GM18519 (cell line): Measurements from ENCODE around the gene FMO3.

Experiments used
- ATAC-seq: cut with Tn5 transposase; IDR thresholded peaks from one replicate; pipeline ENCODE4 v1.9.1; 2021; ENCODE audit warnings: mild to moderate bottlenecking, moderate library complexity; ENCODE audit not compliant: unreplicated experiment, low FRiP score

Gene FMO3

DNA sequence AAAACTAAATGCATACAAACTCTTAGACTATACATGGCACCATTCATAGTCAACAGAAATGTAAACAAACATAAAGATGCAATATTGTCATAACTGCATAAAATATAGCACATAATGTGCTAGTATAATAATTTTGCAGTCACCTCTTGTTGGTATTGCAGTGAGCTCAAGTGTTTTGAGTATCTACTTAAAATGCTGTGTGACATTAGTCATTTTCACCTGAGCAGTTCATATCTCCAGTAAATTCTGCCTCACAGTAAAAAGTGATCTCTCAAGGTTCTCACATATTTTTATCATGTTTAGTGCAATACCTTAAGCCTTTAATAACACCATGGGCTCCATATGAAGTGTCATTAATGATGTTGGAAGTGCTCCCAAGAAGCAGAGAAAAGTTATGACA is 64.8 kb downstream of the FMO3 start:
- ATAC-seq: no peak

DNA sequence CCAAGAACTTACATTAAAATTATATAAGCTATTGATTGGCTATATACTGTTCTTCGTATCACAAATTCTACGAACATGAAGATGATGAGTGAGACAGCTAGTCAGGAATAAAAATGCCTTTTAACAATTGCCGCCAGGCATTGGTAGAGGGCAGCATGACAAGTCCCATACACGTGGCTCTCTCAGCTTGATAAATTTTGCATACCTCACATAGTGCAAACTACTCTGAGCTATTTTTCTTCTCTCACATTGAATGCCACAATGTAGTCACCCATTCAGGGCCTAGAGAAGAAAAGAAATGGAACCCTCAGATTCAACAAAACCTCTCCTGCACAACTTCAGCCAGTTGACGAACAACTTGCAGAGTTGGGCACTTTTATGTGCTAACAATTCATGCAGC is 67.4 kb downstream of the FMO3 start:
- no peak for ATAC-seq

DNA sequence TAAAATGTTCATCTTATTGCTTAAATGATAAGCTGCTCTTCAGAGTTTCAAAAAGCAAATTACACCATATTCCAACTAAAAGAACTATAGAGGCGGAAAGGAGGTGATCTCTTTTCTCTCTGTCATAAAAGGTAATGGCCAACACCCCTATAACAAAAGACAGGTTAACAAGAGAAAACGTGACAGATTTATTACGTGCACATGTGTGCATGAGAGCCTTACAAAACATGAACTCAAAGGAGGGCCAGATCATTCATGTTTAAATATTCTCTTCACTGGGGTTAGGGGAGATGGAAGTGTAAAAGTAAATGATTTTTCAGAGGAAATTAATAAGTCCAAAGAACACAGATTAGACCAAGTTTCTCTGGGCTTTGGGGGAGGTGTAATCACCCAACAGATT is 67.8 kb downstream of the FMO3 start:
- ATAC-seq: no peak

DNA sequence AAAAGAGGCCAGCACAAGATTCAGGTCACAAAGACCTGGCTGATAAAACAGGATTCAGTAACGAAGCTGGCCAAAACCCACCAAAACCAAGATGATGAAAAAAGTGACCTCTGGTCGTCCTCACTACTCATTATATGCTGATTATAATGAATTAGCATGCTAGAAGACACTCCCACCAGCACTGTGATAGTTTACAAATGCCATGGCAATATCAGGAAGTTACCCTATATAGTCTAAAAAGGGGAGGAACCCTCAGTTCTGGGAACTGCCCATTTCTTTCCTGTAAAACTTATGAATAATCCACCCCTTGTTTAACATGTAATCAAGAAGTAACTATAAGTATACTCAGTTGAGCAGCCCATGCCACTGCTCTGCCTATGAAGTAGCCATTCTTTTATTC is 68.4 kb downstream of the FMO3 start:
- no peak for ATAC-seq

GRCh38 chr1:171160211-171160610 is 69.5 kb downstream of the FMO3 start:
- no peak for ATAC-seq

DNA sequence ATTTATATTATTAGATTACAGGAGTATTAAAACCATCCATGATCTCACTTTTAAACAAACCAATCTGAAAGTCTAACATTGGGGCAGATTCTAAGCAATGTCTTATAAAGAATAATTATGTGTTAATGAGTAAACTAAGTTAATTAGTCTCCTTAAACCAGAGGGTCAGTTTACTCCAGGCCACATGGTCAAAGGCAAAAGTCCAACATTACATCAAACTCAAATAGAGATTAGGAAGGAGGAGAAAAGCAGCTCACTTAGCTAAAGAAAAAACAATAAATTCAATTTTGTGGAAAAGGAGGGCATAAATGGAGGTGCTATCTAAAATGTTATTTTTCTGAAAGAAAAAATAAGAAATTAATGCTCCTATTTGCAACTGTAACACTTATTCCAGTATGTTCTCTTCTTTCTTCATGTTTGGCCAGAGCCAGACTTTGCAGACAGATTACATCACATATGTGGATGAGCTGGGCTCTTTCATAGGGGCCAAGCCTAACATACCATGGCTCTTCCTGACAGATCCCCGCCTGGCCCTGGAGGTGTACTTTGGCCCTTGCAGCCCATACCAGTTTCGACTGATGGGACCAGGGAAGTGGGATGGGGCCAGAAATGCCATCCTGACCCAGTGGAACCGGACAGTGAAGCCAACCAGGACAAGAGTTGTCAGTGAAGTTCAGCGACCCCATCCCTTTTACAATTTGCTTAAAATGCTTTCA is 70.1 kb downstream of the FMO3 start:
- no peak for ATAC-seq

GRCh38 chr1:171161431-171161830 is 70.7 kb downstream of the FMO3 start:
- no peak for ATAC-seq

DNA sequence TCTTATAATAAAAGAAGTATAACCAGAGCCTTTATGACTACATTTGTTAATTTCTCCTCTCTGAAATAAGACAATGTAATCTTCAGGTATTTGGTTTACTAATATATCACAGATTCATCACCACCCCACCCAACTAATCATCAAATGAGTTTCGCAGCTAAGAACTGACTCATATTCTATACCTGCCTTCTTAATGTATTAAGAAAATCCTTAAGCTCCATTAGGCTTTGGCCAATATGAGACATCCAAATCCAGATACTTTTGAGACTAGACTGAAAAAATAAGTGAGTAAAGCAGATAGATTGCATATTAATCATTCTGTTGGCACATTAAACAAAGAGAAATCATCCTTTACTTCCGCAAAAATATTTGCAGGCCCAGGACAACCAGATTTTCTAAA is 75.7 kb downstream of the FMO3 start:
- ATAC-seq: no peak
